ENCODE data around the gene LMCD1. TPM values are rescaled to one million over a fixed set of nuclear protein-coding genes. Genes with fewer than 3 reads are reported as not detected.

Gene LMCD1
- total and polyA plus RNA-seq, 2 of the 8 experiments (the other 6 are each of a cell fraction or from before 2014, with no cell fraction given): 12.3 to 26.5 TPM

GRCh38 chr3:8485943-8486342 is 15.7 kb upstream of the LMCD1 start:
- H3K27ac ChIP-seq (ENCODE audit: low read depth, low read length): no peak overlapping the region
- H3K23ac ChIP-seq (ENCODE audit: insufficient read length): no peak overlapping the region
- POLR2A ChIA-PET (ENCODE audit: partially characterized antibody): no interaction called here
- H2BK15ac ChIP-seq (ENCODE audit: low read length): no peak overlapping the region
- no peak overlapping the region for H2AFZ ChIP-seq (ENCODE audit: low read length)
- no peak overlapping the region for H2AK5ac ChIP-seq (ENCODE audit: low read depth, low read length)
- no peaks in the 10 kb centered on the region for H3K79me2 ChIP-seq (ENCODE audit: control insufficient read depth in 1 of 2, insufficient read depth in 2 of 2, low read length in 2 of 2)
- no peak overlapping the region for H3K18ac ChIP-seq (ENCODE audit: extremely low read depth, low read length)
- H3K23me2 ChIP-seq (ENCODE audit: low read depth, low read length): no peaks in the 10 kb centered on the region; the same call in 1 of the 2 replicates
- no peaks in the 10 kb centered on the region for H4K20me1 ChIP-seq (replicated peaks in 1 of 2; ENCODE audit: control insufficient read depth in 1 of 2, insufficient read depth in 2 of 2, low read length in 2 of 2)
- no peak overlapping the region for H2BK12ac ChIP-seq (ENCODE audit: low read depth, low read length)
- no peaks in the 10 kb centered on the region for H3K4me1 ChIP-seq (replicated peaks in 1 of 4; ENCODE audit: control insufficient read depth in 3 of 4, insufficient read depth in 4 of 4, low read length in 3 of 4)
- H3K27me3 ChIP-seq (replicated peaks in 1 of 4; ENCODE audit: control insufficient read depth in 3 of 4, extremely low read depth in 1 of 4, insufficient read depth in 3 of 4, low read length in 3 of 4): peaks cover 0 to 1% (median 0%) of the 10 kb centered on the region in 4 experiments; a peak in 1 of 7 replicates
- H3K36me3 ChIP-seq (ENCODE audit: control insufficient read depth in 2 of 4, insufficient read depth in 4 of 4, low read length in 3 of 4): peaks cover 0 to 4% (median 0%) of the 10 kb centered on the region in 4 experiments; a peak in 1 of 8 replicates
- H3K4me3 ChIP-seq (ENCODE audit: extremely low read depth in 1 of 4, insufficient read depth in 2 of 4, low read depth in 3 of 4, low read length in 4 of 4): no peak overlapping the region
- DNase-seq (ENCODE audit: low read depth in 1 of 2, low spot score in 2 of 2): no peak
- no peak overlapping the region for H2BK5ac ChIP-seq (ENCODE audit: low read depth, low read length)
- no peak overlapping the region for H4K8ac ChIP-seq (ENCODE audit: extremely low read depth, insufficient read depth, low read length)
- H3K14ac ChIP-seq (ENCODE audit: insufficient read length): no peak overlapping the region
- H3K9me3 ChIP-seq (ENCODE audit: insufficient read depth in 2 of 2, low read depth in 1 of 2, low read length in 1 of 2): peaks cover 0 to 4% of the 10 kb centered on the region in 2 experiments; a peak in 1 of 4 replicates
- H2BK120ac ChIP-seq (replicated peaks; ENCODE audit: low read depth, low read length): no peak overlapping the region
- H2BK20ac ChIP-seq (ENCODE audit: low read length): no peak overlapping the region
- no peaks in the 10 kb centered on the region for H3K79me1 ChIP-seq (ENCODE audit: low read depth, low read length)
- no peak overlapping the region for H3K4me2 ChIP-seq (ENCODE audit: insufficient read depth in 1 of 2, low read depth in 2 of 2, low read length in 2 of 2)
- no peak overlapping the region for H3K4ac ChIP-seq (replicated peaks; ENCODE audit: insufficient read length, low read depth, low read length)
- H3K9ac ChIP-seq (replicated peaks in 1 of 4; ENCODE audit: extremely low read depth in 1 of 4, low read depth in 3 of 4, low read length in 3 of 4): no peak overlapping the region
- no peak for FAIRE-seq
- H4K91ac ChIP-seq (replicated peaks; ENCODE audit: insufficient read length, low read length): no peak overlapping the region
- no peak overlapping the region for H4K5ac ChIP-seq (ENCODE audit: insufficient read length, low read depth, low read length)
- WGBS, 2 experiments (ENCODE audit: extremely low coverage in 1 of 2, insufficient coverage in 1 of 2, insufficient read length in 1 of 2, insufficient replicate concordance in 2 of 2, low coverage in 1 of 2, low lambda C conversion rate in 2 of 2, missing lambda C conversion rate in 1 of 2): 71% methylated on average over 3 of the region's 3 CpGs; no CpG with 5 or more reads in 1 of the 2 experiments
- CTCF ChIA-PET (ENCODE audit: partially characterized antibody): interaction anchor here (0.9 to 1.2 kb wide), 2 partner anchors 13 kb away, joined by 3 to 4 read pairs; no protein-coding TSS in a partner anchor
- H3K56ac ChIP-seq (replicated peaks; ENCODE audit: insufficient read length, low read depth, low read length): no peak overlapping the region
- TF ChIP-seq, protein P1, sequence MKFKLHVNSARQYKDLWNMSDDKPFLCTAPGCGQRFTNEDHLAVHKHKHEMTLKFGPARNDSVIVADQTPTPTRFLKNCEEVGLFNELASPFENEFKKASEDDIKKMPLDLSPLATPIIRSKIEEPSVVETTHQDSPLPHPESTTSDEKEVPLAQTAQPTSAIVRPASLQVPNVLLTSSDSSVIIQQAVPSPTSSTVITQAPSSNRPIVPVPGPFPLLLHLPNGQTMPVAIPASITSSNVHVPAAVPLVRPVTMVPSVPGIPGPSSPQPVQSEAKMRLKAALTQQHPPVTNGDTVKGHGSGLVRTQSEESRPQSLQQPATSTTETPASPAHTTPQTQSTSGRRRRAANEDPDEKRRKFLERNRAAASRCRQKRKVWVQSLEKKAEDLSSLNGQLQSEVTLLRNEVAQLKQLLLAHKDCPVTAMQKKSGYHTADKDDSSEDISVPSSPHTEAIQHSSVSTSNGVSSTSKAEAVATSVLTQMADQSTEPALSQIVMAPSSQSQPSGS (IDR thresholded peaks at IDR 0.05; ENCODE audit: low read length): no peak
- TF ChIP-seq ATF3 (IDR thresholded peaks at IDR 0.05; ENCODE audit: insufficient read depth, low read depth, low read length): no peak
- TF ChIP-seq RXRA (IDR thresholded peaks at IDR 0.05; ENCODE audit: insufficient read depth, low read depth, low read length): no peak
- no peak for TF ChIP-seq HDAC2 (IDR thresholded peaks at IDR 0.05; ENCODE audit: borderline replicate concordance in 1 of 2, low read depth in 2 of 2, low read length in 2 of 2)
- TF ChIP-seq NRF1 (IDR thresholded peaks at IDR 0.05; ENCODE audit: low read depth, low read length): no peak
- TF ChIP-seq NANOG (IDR thresholded peaks at IDR 0.05; ENCODE audit: insufficient read depth, low read depth, low read length, poor library complexity, severe bottlenecking): no peak
- TF ChIP-seq BCL11A (IDR thresholded peaks at IDR 0.05; ENCODE audit: low read depth in 2 of 2, low read length in 2 of 2): no peak
- no peak for TF ChIP-seq TCF12 (IDR thresholded peaks at IDR 0.05; ENCODE audit: low read depth, low read length)
- no peak for TF ChIP-seq TAF1 (IDR thresholded peaks at IDR 0.05; ENCODE audit: low read depth, low read length)
- no peak for TF ChIP-seq EZH2 (IDR thresholded peaks at IDR 0.05; ENCODE audit: low read depth, low read length, severe bottlenecking)
- TF ChIP-seq ZNF274 (IDR thresholded peaks at IDR 0.05; ENCODE audit: borderline replicate concordance, extremely low read depth, low read length): no peak

All from H1 (cell line).